Stimulated activated effector memory CD8-positive, alpha-beta T cell treated with anti-CD3 and anti-CD28 coated beads, Interleukin-12 subunit alpha, Interleukin-12 subunit beta, amount 100 ng/mL, for 72 hours (primary cell): ENCODE data around the gene SCYGR7.

Experiments
- ATAC-seq: fragments of 150-1000 bp; cut with Tn5 transposase; 2 replicates; pipeline ENCODE4 v1.10.0; 2021
- DNase-seq, 2 donors: peaks; one replicate each; pipeline ENCODE4 v3.0.0; 2021 to 2022; ENCODE audit warnings: low spot score in 2 of 2
- H3K27ac Mint-ChIP-seq: one replicate; pipeline ENCODE4 v1.8.0; 2022; ENCODE audit warnings: mild to moderate bottlenecking, mixed read lengths
- H3K36me3 Mint-ChIP-seq: one replicate; pipeline ENCODE4 v1.8.0; 2022; ENCODE audit warnings: mild to moderate bottlenecking, mixed read lengths
- H3K4me1 Mint-ChIP-seq: one replicate; pipeline ENCODE4 v1.8.0; 2022; ENCODE audit warnings: mixed read lengths
- H3K4me3 Mint-ChIP-seq: one replicate; pipeline ENCODE4 v1.8.0; 2022; ENCODE audit warnings: mild to moderate bottlenecking, mixed read lengths
- H3K9me3 Mint-ChIP-seq: one replicate; pipeline ENCODE4 v1.8.0; 2022; ENCODE audit warnings: mixed read lengths

The SCYGR7 gene

DNA sequence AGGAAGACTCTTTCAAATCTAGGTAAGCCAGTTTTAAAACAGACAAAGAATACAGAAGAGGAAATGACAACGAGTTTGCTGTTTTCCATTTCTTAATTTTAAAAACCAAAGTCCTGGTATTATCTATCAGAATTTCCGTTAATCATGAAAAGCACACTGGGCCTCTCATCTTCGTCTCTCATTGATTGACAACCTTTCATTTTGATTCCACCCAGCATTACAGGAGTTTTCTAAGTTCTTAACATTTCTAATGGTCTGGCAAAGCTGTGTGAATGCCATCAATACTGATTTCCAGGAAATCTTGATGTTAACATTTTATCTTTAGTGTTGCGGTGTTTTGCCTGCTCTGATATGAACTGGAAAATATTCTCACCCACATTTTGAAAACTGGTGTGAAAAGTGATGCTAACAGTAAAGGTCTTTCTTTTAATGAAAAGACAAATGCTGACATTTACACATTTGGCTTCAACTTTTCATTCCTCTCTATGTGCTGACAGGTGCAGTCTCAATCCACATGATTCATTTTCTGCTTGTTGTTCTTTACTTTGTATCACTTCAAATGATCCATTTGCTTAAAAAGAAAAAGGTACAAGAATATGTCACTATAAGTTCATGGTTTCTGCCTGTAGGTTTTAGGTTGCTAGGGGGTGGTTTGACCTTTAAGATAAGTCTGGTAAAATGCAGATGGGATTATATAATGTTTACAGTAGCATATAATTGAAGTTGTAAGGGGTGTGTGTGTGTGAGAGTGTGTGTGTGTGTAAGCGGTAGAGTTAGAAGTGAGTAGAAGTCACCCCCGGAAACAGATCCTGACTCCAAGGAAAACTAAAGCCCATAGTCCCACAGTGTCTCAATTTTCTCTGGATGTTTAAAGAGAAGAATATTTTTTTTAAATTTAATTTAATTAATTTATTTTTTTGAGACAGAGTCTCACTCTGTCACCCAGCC lies 47.0 kb downstream of the SCYGR7 start:
- H3K4me3 Mint-ChIP-seq = peak overlapping the region; percentile 29
- H3K27ac Mint-ChIP-seq = peak overlapping the region; percentile 38
- H3K4me1 Mint-ChIP-seq = peaks cover 25% of the 10 kb centered on the region
- DNase-seq = no peak
- H3K36me3 Mint-ChIP-seq = no peaks in the 10 kb centered on the region
- peak; percentile 68 for ATAC-seq
- no peaks in the 10 kb centered on the region for H3K9me3 Mint-ChIP-seq
